T1000 (cell line): Measurements from ENCODE around the gene R3HDML.
"Not testable (repeated sequence)": the region's sequence is repeated elsewhere in the genome, so short reads cannot be mapped to it uniquely, and the experiment has no call there.

Experiments
- DNase-seq: peaks from one replicate; lab custom pipeline; 2025; ENCODE audit warnings: mixed read lengths; lab: John Stamatoyannopoulos, UW

The R3HDML gene

GRCh38 chr20:44328428-44328827 lies 8.4 kb upstream of the R3HDML start:
- no peak for DNase-seq

GRCh38 chr20:44331201-44331600 lies 5.6 kb upstream of the R3HDML start:
- DNase-seq = no peak

- no peak for DNase-seq
Measured at GRCh38 chr20:44334306-44334705, 2.5 kb upstream of the R3HDML start.

GRCh38 chr20:44334709-44335108 lies 2.1 kb upstream of the R3HDML start:
- DNase-seq = no peak

GRCh38 chr20:44335675-44336074 lies 1.2 kb upstream of the R3HDML start:
- DNase-seq = no peak

GRCh38 chr20:44336086-44336485 lies 757 bp upstream of the R3HDML start:
- DNase-seq = no peak

GRCh38 chr20:44342248-44342647 lies 5.4 kb downstream of the R3HDML start:
- DNase-seq = no peak

GRCh38 chr20:44343162-44343675 lies 6.4 kb downstream of the R3HDML start:
- DNase-seq = no peak

GRCh38 chr20:44344723-44345122 lies 7.9 kb downstream of the R3HDML start:
- no peak for DNase-seq

GRCh38 chr20:44345147-44345546 lies 8.3 kb downstream of the R3HDML start:
- DNase-seq = no peak

- DNase-seq = not testable (repeated sequence)
Measured at GRCh38 chr20:44345941-44346340, 9.1 kb downstream of the R3HDML start.

GRCh38 chr20:44348168-44348659 lies 11.4 kb downstream of the R3HDML start:
- DNase-seq = no peak

- no peak for DNase-seq
Measured at GRCh38 chr20:44349349-44349748, 12.5 kb downstream of the R3HDML start.

- DNase-seq = no peak
Measured at GRCh38 chr20:44350567-44350966, 13.7 kb downstream of the R3HDML start.

- DNase-seq = no peak
Measured at GRCh38 chr20:44354979-44355497, 18.2 kb downstream of the R3HDML start.

- no peak for DNase-seq
Measured at GRCh38 chr20:44355498-44356352, 18.9 kb downstream of the R3HDML start, which contains the start of gene HNF4A. HNF4A (plus strand) TSS chr20:44355699; CDS start chr20:44355805, 106 bp downstream.

- no peak for DNase-seq
Measured at GRCh38 chr20:44356353-44356723, 19.5 kb downstream of the R3HDML start.

- no peak for DNase-seq
Measured at GRCh38 chr20:44357020-44357419, 20.2 kb downstream of the R3HDML start.

- DNase-seq = no peak
Measured at GRCh38 chr20:44357555-44358125, 20.8 kb downstream of the R3HDML start.

GRCh38 chr20:44358776-44359175 lies 21.9 kb downstream of the R3HDML start:
- DNase-seq = no peak

- DNase-seq = no peak
Measured at GRCh38 chr20:44360221-44360620, 23.4 kb downstream of the R3HDML start.

GRCh38 chr20:44361021-44361420 lies 24.2 kb downstream of the R3HDML start:
- no peak for DNase-seq

- no peak for DNase-seq
Measured at GRCh38 chr20:44362466-44362940, 25.7 kb downstream of the R3HDML start.
